DND-41 (cell line): ENCODE results near the gene MLYCD.

Source experiments
- CTCF ChIP-seq: IDR thresholded peaks from 2 replicates; pipeline ENCODE4 v1.5.1; 2012; ENCODE audit warnings: borderline replicate concordance, low read length, moderate library complexity, mild to moderate bottlenecking; ENCODE audit not compliant: poor library complexity, severe bottlenecking; ENCODE audit errors: extremely low read depth
- EZH2 ChIP-seq: IDR thresholded peaks from 3 replicates; pipeline ENCODE4 v1.6.1; 2012; ENCODE audit warnings: borderline replicate concordance, low read depth, mild to moderate bottlenecking, moderate library complexity, low read length, inconsistent platforms; ENCODE audit not compliant: severe bottlenecking

- TF ChIP-seq CTCF (no peak), EZH2 (no peak)
These were observed 36.9 kb downstream of the MLYCD start for GRCh38 chr16:83935858-83936255.
